Right lobe of liver (tissue), 4 donors: ENCODE measurements around the gene SLC24A3.

ENCODE experiments used
- CTCF ChIP-seq, 4 donors: fragments of 200-600 bp in 3 of 4; fragments of 450-650 bp in 1 of 4; IDR thresholded peaks; one replicate each; pipeline versions ENCODE4 v1.5.1 to v1.8.0; 2016 to 2022; ENCODE audit warnings: antibody characterized with exemption in 4 of 4, mild to moderate bottlenecking in 2 of 4
- POLR2A ChIP-seq: fragments of 450-650 bp; IDR thresholded peaks from one replicate; pipeline ENCODE4 v1.6.1; 2017; ENCODE audit warnings: antibody characterized with exemption, mild to moderate bottlenecking
- donor health status: DM: no; HTN: no; CAD: no.
- donor health status: DM: no; HTN: no; CAD: no.
- donor health status: DM: no; HTN: yes; CAD: no.

DNA sequence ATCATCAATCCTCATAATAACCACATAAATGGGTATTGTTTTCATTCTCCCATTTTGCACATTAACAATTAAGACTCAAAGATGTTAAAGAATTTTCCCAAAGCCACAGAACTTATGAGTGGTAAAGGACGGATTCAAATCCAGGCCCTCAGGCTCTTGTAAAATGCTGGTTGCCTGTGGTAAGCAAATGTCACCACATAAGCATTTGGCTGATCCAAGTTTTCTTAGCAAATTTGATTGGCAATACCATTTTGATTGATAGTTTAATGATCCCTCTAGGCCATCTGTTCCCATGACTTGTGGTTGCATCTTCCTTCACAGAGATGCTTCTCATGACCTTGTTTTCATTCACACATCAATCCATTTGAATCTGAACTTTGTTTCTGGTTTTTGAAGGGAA is 293.6 kb downstream of the SLC24A3 start:
- no peak for TF ChIP-seq CTCF (IDR thresholded peaks at IDR 0.05)
- TF ChIP-seq POLR2A = no peak
